Endothelial cell of hepatic sinusoid (primary cell): ENCODE measurements around the gene PTPRM.

Experiments
- in situ Hi-C: cut with HindIII; loops from 2 replicates; pipeline ENCODE4 v1.10.0; 2017; ENCODE audit warnings: low sequenced_read_pairs

The PTPRM gene

DNA sequence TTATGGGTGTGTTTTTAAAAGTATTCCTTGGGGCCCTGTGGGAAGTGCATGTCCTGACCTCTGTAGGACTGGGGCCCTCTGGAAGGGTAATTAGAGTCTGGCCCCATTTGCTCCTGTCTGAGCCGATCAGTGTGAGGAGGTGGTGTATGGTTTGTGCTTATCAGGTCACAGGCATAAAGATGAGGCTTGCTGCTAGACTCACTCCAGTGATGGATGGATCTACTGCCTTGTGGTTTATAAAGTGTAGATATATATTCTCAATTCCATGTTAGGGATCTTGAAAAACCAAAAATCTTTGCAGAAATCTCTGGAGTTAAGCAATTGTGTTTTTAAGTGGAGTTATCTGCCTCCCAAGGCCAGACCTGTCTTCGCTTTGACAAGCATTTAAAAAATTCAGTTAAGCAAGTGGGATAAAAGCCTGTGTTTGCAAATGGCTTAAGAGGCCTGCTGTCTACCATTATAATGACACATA lies 182.4 kb downstream of the PTPRM start:
- in situ Hi-C loops, result no loop called here

DNA sequence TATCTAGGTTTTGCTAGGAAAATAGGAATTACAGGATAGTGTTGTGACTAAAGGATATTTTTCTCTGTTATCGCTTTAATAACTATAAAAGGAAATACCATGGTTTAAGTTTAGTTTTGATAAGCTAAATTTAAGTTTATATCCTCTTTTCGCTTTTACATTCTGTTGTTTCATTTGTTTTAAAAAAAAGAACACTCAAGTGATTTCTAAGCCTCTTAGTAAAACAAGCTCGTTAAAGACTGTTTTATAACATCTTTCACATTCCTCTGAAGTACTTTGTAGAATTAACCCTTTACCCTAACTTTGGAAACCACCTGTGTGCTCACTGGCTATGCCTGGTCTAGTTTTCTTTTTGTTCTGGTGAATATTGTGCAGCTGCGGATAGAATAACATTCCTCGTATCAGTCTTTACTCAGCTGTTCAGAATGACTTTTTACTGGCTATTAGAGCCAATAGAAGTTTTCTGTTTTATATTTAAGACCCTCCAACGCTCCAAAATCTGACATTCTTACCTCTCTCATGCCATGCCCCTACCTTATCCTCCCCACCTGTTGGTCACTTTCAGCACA lies 183.1 kb downstream of the PTPRM start:
- in situ Hi-C loops, result no loop called here

DNA sequence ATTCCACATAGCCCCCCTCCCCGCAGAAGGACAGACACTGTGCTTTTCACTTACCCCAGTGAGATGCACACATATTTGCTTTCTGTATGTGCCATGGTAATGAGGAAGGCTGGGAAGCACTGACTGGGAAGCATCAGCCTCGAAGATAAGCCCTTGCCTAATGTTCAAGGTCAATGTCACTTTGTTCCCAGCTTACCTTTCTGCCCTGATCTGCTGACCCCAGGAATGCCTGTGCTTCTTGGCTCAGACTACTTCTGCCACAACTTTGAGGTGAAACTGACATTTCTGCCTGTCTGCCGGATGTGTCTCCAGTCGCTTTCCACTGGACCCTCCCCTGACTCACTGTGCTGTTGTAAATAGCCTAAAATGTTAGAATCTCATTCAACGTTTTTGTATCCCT lies 183.8 kb downstream of the PTPRM start:
- in situ Hi-C loops, result no loop called here

DNA sequence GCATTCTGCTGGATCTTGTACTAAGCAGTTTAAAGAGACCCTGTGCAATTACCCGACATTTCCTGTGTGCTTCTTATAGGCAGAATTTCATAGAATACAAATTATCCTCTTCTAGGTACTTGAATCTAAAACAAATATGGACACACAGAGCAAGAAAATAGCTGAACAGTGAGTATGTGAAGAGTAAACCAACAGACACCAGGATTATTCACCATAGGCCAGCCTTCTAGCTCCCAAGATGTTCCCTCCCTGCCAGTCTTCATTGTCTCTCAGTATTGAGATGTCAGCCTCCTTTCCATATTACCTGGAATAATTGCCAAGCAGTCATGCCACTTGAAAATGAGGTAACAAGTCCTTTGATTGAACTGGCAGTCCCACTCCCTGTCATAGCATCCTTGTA lies 187.1 kb downstream of the PTPRM start:
- in situ Hi-C loops, result no loop called here

DNA sequence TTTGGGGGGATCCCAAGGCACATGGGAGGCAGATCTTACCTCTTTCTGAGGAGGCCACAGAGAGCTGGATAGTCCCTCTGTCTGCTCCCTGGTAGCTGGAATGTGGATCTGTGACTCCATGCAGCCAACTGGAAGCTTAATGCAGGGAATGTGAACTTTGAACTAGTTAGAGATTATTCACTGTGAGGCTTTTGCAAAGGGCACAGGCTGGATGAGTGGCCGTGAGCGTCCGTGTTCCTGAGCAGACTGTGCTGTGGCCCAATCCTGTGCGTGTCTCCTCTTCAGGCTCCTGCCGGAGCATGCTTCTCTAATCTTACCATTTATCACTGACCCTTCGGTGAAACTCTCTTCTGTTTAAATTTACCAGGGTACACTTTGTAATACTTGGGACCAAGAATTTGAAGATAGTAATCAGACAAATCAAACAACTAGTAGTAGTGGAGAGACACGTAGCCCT lies 187.6 kb downstream of the PTPRM start:
- in situ Hi-C loops, result no loop called here

DNA sequence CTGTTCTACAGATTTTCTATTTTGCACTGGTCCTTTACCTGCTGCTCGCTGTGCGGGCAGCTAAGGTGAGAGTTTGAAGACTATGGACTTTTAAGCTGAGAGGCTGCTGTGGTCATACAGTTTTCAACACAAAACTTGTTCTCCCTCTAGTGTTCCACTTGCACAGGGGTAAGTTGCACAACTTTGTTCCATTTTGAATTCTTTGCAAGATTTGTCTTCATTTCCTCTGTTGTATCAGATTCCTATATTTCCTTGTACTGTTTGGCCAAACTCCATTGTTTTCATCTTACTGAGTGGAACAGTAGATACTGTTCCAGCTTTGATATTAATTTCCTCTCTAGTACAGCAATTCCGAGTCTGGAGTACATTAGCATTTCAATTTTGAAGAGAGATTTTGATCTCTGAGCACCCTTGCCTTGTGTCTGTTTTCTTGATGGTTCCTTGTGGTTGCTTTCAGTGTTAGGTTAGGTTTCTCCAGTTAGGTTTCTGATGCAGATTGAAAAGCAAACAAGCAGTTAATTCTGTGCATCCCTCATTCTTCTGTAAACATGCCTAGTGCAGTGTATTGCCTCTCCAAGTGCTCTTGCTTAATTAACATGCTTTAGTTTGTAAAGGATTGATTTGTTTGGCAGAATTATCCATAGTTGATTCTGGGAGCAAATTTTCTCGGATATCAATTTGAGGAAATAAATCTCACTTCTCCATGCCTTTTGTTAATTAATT lies 188.8 kb downstream of the PTPRM start:
- in situ Hi-C loops, result no loop called here

DNA sequence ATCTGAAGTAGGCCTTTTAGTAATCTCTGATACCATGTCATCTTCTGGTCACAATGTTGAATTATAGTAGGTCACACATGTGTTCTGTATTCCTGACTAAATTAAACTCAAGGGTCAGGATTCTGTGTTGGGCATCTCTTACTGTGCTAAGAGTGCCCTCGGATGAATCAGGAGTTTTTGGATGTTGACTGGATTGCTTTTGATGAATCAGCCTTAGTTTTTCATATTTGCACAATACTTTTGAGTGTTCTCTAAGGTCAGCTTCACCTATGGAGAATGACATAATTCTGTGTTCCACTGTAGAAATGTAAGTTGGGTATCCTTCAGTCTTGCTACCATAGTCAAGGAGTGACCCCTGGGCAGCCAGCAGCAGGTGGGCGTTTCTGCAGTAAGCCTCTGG lies 190.1 kb downstream of the PTPRM start:
- in situ Hi-C loops, result no loop called here

DNA sequence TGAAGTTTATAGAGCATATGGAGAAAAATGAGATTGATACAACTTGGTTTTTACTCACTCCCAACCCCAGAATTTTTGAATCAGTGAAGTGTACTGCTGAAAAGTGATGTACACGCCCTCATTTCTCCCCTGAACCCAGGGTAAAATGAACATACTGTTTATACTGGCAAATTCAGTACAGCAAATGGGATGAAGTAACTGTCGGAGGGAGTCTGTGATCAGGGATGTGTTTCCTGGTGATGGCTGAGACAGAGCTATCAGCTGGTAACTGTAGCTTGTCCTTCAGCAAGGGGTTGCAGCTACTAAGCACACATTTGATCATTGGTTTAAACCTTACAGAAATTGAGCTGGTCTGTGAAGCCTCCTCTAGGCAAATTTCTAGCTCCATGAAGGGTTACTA lies 191.6 kb downstream of the PTPRM start:
- in situ Hi-C loops, result no loop called here

DNA sequence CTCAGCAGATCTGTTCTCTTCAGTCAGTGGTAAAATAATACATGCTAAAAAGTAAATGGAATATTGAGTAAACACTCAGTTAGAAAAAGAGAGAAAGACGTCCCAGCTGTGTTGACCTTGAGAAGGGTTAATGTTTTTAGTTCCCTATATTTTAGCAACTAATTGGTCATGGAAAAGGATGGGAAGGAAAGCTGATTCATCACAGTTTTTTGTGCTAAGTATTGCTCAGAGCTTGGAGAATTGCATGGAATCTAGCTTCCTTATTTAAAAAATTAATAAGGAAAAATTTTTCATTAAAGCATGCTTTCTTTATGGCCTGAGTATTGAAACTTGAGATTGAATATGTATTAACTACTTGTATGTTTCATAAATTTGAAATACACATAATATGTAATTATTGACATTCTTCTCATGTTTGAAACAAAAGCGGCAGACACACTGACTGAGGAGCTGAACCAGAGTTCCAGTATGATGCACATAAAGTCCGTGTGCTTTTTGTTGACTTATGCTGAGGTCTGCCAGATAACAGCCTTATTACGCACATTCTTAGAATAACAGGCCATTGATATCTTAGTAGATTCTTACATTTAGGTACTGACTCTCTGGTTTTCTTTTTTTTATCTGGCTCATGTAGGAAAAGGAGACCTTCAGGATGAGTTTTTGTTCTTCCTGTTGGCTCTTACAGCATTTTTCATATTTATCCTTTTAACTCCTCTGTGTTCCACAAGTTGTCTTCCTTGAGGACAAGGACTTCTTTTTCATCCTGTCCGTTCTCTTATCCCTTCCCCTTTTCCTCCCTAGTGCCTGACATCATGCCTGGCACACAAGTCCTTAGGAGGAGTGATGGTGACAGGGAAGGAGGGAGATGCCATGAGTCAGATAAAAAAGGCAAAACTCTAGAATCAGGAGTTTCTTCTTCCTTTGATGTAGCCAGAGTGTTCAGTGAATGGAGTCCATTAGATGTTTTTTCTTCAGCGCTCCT lies 194.1 kb downstream of the PTPRM start:
- in situ Hi-C loops, result no loop called here

DNA sequence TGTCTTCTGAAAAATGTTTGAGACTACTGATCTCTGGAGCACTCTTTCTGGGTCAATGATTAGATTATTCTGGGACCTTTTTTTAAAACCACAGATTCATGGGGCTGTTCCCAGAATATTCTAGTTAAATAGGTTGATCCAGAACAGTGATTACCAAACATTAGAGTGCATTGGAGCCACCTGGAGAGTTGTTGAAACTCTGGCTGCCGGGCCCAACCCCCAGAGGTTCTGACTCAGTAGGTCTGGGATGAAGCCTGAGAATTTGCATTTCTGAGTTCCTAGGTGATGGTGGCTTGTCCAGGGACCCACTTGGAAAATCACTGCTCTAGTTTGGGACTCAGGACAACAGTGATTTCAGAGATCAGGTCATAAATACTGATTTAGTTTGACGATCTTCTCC lies 197.3 kb downstream of the PTPRM start:
- in situ Hi-C loops, result no loop called here

DNA sequence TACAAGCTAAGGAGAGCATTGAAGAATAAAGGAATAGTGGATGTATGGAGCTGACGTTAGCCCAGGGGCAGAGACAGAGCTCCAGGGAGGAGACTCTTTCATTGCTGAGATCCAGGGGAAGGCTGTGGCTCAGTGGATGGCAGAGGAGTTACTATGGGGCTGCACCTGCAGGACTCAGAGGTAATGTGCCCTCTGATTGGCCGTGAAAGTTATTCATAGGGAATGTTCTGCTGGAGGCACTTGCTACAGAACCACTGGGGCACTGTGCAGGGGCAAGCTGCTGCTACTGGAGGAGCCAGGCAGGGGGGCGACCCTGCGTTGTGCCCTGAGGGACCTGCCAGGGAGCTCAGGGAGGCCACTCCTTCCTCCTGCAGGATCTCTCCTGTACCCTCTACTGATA lies 199.2 kb downstream of the PTPRM start:
- in situ Hi-C loops, result no loop called here

DNA sequence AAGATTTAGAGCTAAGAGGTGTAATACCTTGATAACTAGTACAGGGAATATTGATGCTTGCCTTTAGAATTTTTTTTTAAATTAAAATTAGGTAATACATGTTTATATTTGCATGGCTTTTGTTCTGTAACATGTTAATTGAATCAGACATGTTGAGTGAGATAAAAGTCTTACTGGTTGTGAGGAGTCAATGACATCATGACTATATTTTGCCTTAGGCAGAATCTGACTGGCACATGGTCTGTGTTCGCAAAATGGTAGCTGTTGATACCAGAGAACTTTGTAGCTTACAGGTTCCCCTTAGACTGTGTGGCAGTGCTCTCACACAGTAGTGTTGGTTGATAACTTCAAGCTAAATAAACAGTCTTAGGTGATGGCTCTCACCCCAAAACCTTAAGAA lies 199.7 kb downstream of the PTPRM start:
- in situ Hi-C loops, result no loop called here

DNA sequence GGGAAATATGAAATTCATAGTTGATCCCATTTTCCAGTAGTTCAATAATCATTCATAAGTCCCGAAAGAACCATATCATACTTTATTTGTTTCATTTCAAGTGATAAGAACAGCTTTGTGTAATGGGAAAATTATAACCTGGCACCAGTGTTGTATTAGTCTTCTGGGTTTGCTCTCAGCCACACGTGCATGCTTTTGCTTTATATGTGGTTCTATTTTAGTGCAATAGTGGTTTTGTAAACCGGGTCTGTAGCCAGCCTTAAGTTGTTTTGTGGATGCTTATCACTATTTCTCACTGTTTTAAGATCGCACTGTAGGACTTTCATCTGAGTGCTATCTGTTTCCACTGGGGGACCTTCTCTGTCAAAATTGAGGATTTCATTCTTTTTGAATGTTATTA lies 203.8 kb downstream of the PTPRM start:
- in situ Hi-C loops, result no loop called here

DNA sequence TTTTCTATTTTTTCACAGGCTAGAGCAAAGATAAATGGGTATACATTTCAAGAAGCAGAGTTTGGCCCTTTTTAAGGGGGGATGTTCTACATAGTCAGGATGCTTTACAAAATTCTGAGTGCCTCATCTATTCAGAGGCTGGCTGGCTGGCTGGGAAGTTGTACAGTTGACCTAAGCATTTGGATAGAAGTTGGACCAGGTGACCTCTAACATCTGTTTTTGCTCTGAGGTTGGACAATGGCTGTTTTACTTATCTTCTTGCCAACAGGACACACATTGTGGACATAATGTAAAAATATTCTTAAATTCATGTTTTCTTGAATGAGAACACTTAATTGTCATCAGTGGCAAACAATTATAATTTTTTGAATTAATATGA lies 205.4 kb downstream of the PTPRM start:
- in situ Hi-C loops, result no loop called here

DNA sequence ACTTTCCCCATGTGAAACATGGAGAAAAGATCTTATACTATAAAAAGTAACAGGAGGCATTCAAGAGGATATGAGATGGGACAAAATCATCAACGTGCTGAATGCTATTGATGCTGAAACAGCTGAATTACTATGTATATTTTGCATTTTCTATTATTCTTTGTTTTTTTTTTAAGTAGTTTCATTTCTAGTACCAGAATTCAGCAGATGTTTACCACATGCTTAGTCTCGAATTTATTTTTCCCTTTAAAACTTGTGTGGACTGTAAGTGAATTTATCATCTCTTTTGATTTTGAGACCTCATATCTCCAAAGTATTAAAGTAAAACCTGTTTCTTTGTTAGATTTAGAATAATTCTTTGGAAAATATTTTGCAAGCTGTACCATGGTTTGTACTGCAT lies 205.8 kb downstream of the PTPRM start:
- in situ Hi-C loops, result no loop called here

DNA sequence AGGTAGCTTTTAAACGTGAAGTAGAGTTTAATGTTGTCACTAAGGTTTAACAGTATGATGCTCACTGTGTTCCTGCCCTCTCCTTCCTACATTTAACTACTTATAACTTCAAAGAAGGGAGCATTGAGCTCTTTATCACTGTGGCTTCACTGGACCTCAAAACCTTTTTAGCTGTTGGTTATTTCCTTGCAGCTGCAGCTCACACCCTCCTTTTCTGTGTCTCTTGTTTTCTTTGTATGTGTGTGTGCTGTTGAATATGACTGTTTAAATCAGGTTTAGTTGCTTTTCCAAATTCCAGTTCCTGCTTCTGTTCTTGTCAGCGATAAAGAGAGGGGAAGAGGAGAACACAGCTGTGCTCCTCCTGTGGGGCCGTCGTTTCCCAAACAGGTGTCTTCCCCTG lies 208.0 kb downstream of the PTPRM start:
- in situ Hi-C loops, result no loop called here

DNA sequence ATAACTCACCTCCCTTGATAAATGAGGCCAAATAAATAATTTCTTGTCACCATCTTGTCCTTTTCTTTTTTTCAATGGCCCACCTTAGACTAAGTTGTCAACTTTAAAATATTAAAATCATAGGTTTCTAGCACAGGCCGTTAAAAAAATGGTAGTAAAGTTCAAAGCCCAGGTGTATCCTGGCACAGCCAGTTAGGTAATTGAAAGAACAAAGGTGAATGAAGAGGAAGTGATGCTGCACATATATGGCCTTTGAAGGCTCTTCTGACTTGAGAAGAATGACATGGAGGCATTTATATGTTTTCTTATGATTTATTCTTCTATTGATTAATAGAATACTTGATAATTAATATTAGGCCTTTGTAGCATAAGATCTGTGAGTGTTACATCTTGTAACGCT lies 208.7 kb downstream of the PTPRM start:
- in situ Hi-C loops, result no loop called here

DNA sequence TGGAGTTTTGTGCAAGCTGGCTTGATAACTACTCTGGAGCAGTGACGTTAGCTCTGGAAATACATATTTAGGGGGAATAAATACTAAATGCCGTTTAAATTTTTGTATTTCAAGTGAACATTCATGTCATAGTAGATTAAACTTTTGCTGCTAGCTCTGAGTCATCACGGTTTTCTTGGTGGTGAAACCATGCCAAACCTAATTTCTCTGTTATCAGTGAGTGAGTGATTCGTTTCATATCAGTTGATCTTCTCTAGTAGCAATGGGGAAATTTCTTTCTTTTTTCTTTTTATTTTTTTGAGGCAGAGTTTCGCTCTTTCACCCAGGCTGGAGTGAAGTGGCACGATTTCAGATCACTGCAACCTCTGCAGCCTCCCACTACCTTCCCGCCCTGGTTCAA lies 211.1 kb downstream of the PTPRM start:
- in situ Hi-C loops, result no loop called here

DNA sequence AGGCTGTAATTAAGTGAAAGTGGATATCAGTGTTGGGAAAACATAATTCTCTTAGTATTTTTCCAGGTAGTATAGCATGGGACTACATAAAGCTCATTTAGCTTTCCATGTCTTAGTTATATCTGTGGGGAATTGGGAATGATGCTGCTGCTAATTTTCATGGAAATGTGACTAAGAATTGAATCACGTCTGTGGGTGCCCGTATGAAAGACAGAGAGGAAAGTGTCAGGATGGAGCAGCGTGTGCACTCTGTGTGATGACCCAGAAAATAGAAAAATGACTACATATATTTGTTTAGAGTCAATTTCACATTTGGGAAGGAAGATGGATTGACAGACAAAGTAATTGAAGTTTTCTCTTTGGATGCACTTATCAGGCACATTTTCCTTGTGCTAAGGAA lies 212.1 kb downstream of the PTPRM start:
- in situ Hi-C loops, result no loop called here

DNA sequence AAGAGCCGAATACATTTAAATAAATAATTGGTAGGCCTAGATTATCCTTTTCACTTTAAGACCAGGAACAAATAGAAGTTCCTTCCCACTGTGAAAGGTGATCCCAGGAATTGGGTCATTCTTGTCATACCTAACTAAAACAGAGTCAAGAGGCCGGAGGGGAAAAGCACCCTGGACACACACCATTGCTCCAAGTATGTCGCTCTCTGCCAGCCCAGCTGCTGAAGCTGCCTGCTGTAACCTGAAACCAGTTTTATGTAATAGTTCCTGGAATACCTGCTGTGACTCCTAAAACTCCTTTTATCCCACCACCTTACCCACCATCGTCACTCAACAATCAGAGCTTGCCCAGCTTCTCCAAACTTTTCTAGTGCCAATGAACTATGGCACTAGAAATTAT lies 217.1 kb downstream of the PTPRM start:
- in situ Hi-C loops, result no loop called here

DNA sequence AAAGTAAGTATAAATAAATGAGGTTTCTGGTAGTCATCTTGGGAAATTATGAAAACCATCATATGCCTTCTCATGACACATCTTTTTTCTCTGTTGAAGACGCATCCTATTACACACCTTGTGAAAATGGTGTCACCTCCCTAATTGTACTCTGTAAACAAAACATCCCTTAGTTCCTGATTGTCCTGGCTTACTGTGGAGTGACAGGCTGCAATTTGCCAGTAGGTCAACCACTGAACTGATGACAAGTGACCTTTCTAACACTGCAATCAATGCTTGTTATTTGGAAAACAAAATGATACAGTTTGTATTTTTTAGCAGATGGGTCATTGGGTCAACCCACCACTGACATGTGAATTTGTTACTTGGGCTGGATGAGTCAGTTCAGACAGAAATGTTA lies 219.5 kb downstream of the PTPRM start:
- in situ Hi-C loops, result loop anchor here (5.0 kb wide), 1 partner anchor 36 kb away; no protein-coding TSS in a partner anchor

DNA sequence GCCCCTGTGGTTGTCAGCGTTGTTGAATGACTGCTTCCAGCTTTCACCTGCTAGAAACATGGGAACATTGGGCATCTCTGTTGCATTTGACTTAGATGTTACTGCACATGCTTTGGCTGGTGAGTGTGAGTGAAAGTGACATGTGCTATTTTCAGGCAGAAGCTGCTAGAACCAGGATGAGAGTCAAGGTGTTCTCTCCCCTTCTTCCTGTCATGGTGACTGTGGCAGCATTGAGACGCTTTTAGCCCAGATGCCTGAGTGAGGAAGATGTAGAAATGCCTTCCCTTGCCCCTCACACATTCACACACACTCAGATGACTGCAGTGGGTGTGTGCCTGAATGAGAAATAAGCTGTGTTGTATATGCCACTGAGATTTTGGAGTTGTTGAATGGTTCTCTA lies 220.2 kb downstream of the PTPRM start:
- in situ Hi-C loops, result loop anchor here (5.0 kb wide), 1 partner anchor 35 kb away; no protein-coding TSS in a partner anchor
